ENCODE results near the gene NCKAP5. TPM values are rescaled to one million over a fixed set of nuclear protein-coding genes. Genes with fewer than 3 reads are reported as not detected.

Gene NCKAP5
- total and polyA plus RNA-seq, 2 of the 8 experiments (the other 6 are each of a cell fraction or from before 2014, with no cell fraction given): 0.27 to 0.86 TPM

GRCh38 chr2:132733094-132733493 is 835.2 kb downstream of the NCKAP5 start:
- Histone ChIP-seq H2BK12ac (ENCODE audit: low read depth, low read length) (no peak overlapping the region), H3K4me2 (ENCODE audit: insufficient read depth in 1 of 2, low read depth in 2 of 2, low read length in 2 of 2) (no peak overlapping the region), H3K79me1 (ENCODE audit: low read depth, low read length) (no peaks in the 10 kb centered on the region), H2BK5ac (ENCODE audit: low read depth, low read length) (no peak overlapping the region), H4K8ac (ENCODE audit: extremely low read depth, insufficient read depth, low read length) (no peak overlapping the region), H4K20me1 (replicated peaks in 1 of 2; ENCODE audit: control insufficient read depth in 1 of 2, insufficient read depth in 2 of 2, low read length in 2 of 2) (no peaks in the 10 kb centered on the region), H3K36me3 (ENCODE audit: control insufficient read depth in 2 of 4, insufficient read depth in 4 of 4, low read length in 3 of 4) (no peaks in the 10 kb centered on the region), H3K79me2 (ENCODE audit: control insufficient read depth in 1 of 2, insufficient read depth in 2 of 2, low read length in 2 of 2) (no peaks in the 10 kb centered on the region), H4K91ac (replicated peaks; ENCODE audit: insufficient read length, low read length) (no peak overlapping the region), H3K14ac (ENCODE audit: insufficient read length) (no peak overlapping the region), H3K56ac (replicated peaks; ENCODE audit: insufficient read length, low read depth, low read length) (no peak overlapping the region), H2BK120ac (replicated peaks; ENCODE audit: low read depth, low read length) (no peak overlapping the region), H3K27ac (ENCODE audit: low read depth, low read length) (no peak overlapping the region), H3K9ac (replicated peaks in 1 of 4; ENCODE audit: extremely low read depth in 1 of 4, low read depth in 3 of 4, low read length in 3 of 4) (no peak overlapping the region), H2AFZ (ENCODE audit: low read length) (no peak overlapping the region), H2AK5ac (ENCODE audit: low read depth, low read length) (no peak overlapping the region), H3K27me3 (replicated peaks in 1 of 4; ENCODE audit: control insufficient read depth in 3 of 4, extremely low read depth in 1 of 4, insufficient read depth in 3 of 4, low read length in 3 of 4) (no peaks in the 10 kb centered on the region), H3K9me3 (ENCODE audit: insufficient read depth in 2 of 2, low read depth in 1 of 2, low read length in 1 of 2) (no peaks in the 10 kb centered on the region), H3K4ac (replicated peaks; ENCODE audit: insufficient read length, low read depth, low read length) (no peak overlapping the region), H4K5ac (ENCODE audit: insufficient read length, low read depth, low read length) (no peak overlapping the region), H2BK15ac (ENCODE audit: low read length) (no peak overlapping the region), H3K4me1 (replicated peaks in 1 of 4; ENCODE audit: control insufficient read depth in 3 of 4, insufficient read depth in 4 of 4, low read length in 3 of 4) (no peaks in the 10 kb centered on the region), H3K18ac (ENCODE audit: extremely low read depth, low read length) (no peak overlapping the region), H3K4me3 (ENCODE audit: extremely low read depth in 1 of 4, insufficient read depth in 2 of 4, low read depth in 3 of 4, low read length in 4 of 4) (no peak overlapping the region), H3K23ac (ENCODE audit: insufficient read length) (no peak overlapping the region), H3K23me2 (ENCODE audit: low read depth, low read length) (no peaks in the 10 kb centered on the region), H2BK20ac (ENCODE audit: low read length) (no peak overlapping the region)
- FAIRE-seq (no peak), DNase-seq (ENCODE audit: low read depth in 1 of 2, low spot score in 2 of 2) (no peak)
- POLR2A ChIA-PET (ENCODE audit: partially characterized antibody): no interaction called here
- 87% methylated on average over 6 of the region's 6 CpGs; no CpG with 5 or more reads in 1 of the 2 experiments for WGBS, 2 experiments (ENCODE audit: extremely low coverage in 1 of 2, insufficient coverage in 1 of 2, insufficient read length in 1 of 2, insufficient replicate concordance in 2 of 2, low coverage in 1 of 2, low lambda C conversion rate in 2 of 2, missing lambda C conversion rate in 1 of 2)
- CTCF ChIA-PET (ENCODE audit: partially characterized antibody): interaction anchor here (1.1 kb wide), 1 partner anchor 13 kb away, joined by 3 read pairs; no protein-coding TSS in a partner anchor
- TF ChIP-seq CTBP2 (IDR thresholded peaks at IDR 0.05; ENCODE audit: borderline replicate concordance, insufficient read depth, insufficient read length, low read length) (no peak), GABPA (IDR thresholded peaks at IDR 0.05; ENCODE audit: borderline replicate concordance, insufficient read depth, low read length) (no peak), HDAC2 (IDR thresholded peaks at IDR 0.05; ENCODE audit: borderline replicate concordance in 1 of 2, low read depth in 2 of 2, low read length in 2 of 2) (no peak), NRF1 (IDR thresholded peaks at IDR 0.05; ENCODE audit: low read depth, low read length) (no peak), NANOG (IDR thresholded peaks at IDR 0.05; ENCODE audit: insufficient read depth, low read depth, low read length, poor library complexity, severe bottlenecking) (no peak), CHD2 (IDR thresholded peaks at IDR 0.05; ENCODE audit: low read length) (no peak), RNF2 (IDR thresholded peaks at IDR 0.05; ENCODE audit: borderline replicate concordance, low read depth, low read length, missing control alignments, poor library complexity, severe bottlenecking) (no peak), FOSL1 (IDR thresholded peaks at IDR 0.05; ENCODE audit: insufficient read depth, low read depth, low read length) (no peak), POLR2A (IDR thresholded peaks at IDR 0.05; ENCODE audit: control extremely low read depth in 1 of 2, low read depth in 2 of 2, low read length in 2 of 2) (no peak), POLR2AphosphoS5 (IDR thresholded peaks at IDR 0.05; ENCODE audit: low read depth, low read length) (no peak), ASH2L (IDR thresholded peaks at IDR 0.05; ENCODE audit: low read length) (no peak)
- TF ChIP-seq, protein P1, sequence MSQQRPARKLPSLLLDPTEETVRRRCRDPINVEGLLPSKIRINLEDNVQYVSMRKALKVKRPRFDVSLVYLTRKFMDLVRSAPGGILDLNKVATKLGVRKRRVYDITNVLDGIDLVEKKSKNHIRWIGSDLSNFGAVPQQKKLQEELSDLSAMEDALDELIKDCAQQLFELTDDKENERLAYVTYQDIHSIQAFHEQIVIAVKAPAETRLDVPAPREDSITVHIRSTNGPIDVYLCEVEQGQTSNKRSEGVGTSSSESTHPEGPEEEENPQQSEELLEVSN (IDR thresholded peaks at IDR 0.05): no peak
